ENCODE results near the gene AEBP2.

The AEBP2 gene

GRCh38 chr12:19482551-19483109, 43.3 kb downstream of the AEBP2 start:
- no peaks in the 10 kb centered on the region for H3K27me3 ChIP-seq (ENCODE audit: insufficient read depth, low read depth)
- H3K27ac ChIP-seq = no peak overlapping the region
- H3K4me1 ChIP-seq (ENCODE audit: low read depth, poor library complexity, severe bottlenecking) = peaks cover 15% of the 10 kb centered on the region
- no peak overlapping the region for H3K9ac ChIP-seq
- H3K36me3 ChIP-seq (ENCODE audit: insufficient read depth) = no peaks in the 10 kb centered on the region
- H3K79me2 ChIP-seq (ENCODE audit: insufficient read depth, low read depth) = peaks cover 68% of the 10 kb centered on the region
- H2AFZ ChIP-seq (ENCODE audit: low read depth) = no peak overlapping the region
- TF ChIP-seq CTCF (conservative IDR thresholded peaks at IDR 0.05; ENCODE audit: low read depth, low read length) = no peak
- H4K20me1 ChIP-seq (ENCODE audit: insufficient read depth) = peaks cover 6% of the 10 kb centered on the region; the same call in 1 of the 2 replicates
- H3K4me2 ChIP-seq = no peak overlapping the region
- no peak overlapping the region for H3K4me3 ChIP-seq (IDR thresholded peaks at IDR 0.05; ENCODE audit: insufficient read depth, low read depth, low read length)

- Histone ChIP-seq H4K20me1 (ENCODE audit: insufficient read depth) (peaks cover 6% of the 10 kb centered on the region; the same call in 1 of the 2 replicates), H3K27ac (no peak overlapping the region), H3K4me1 (ENCODE audit: low read depth, poor library complexity, severe bottlenecking) (peaks cover 10% of the 10 kb centered on the region), H3K27me3 (ENCODE audit: insufficient read depth, low read depth) (no peaks in the 10 kb centered on the region), H2AFZ (ENCODE audit: low read depth) (no peak overlapping the region), H3K9ac (no peak overlapping the region), H3K4me3 (IDR thresholded peaks at IDR 0.05; ENCODE audit: insufficient read depth, low read depth, low read length) (no peak overlapping the region), H3K36me3 (ENCODE audit: insufficient read depth) (no peaks in the 10 kb centered on the region), H3K79me2 (ENCODE audit: insufficient read depth, low read depth) (peaks cover 60% of the 10 kb centered on the region), H3K4me2 (no peak overlapping the region)
- TF ChIP-seq CTCF (conservative IDR thresholded peaks at IDR 0.05; ENCODE audit: low read depth, low read length) = no peak
These were observed 44.4 kb downstream of the AEBP2 start for GRCh38 chr12:19483727-19484126.

GRCh38 chr12:19484738-19485137, 45.4 kb downstream of the AEBP2 start:
- Histone ChIP-seq H3K9ac (no peak overlapping the region), H3K79me2 (ENCODE audit: insufficient read depth, low read depth) (peaks cover 68% of the 10 kb centered on the region), H2AFZ (ENCODE audit: low read depth) (no peak overlapping the region), H3K4me3 (IDR thresholded peaks at IDR 0.05; ENCODE audit: insufficient read depth, low read depth, low read length) (no peak overlapping the region), H3K4me2 (no peak overlapping the region), H3K4me1 (ENCODE audit: low read depth, poor library complexity, severe bottlenecking) (peaks cover 10% of the 10 kb centered on the region), H4K20me1 (ENCODE audit: insufficient read depth) (peaks cover 6% of the 10 kb centered on the region; the same call in 1 of the 2 replicates), H3K36me3 (ENCODE audit: insufficient read depth) (no peaks in the 10 kb centered on the region), H3K27ac (no peak overlapping the region), H3K27me3 (ENCODE audit: insufficient read depth, low read depth) (no peaks in the 10 kb centered on the region)
- TF ChIP-seq CTCF (conservative IDR thresholded peaks at IDR 0.05; ENCODE audit: low read depth, low read length) = no peak

- H3K4me2 ChIP-seq = no peak overlapping the region
- no peak overlapping the region for H2AFZ ChIP-seq (ENCODE audit: low read depth)
- peaks cover 67% of the 10 kb centered on the region for H3K79me2 ChIP-seq (ENCODE audit: insufficient read depth, low read depth)
- no peaks in the 10 kb centered on the region for H3K27me3 ChIP-seq (ENCODE audit: insufficient read depth, low read depth)
- no peak overlapping the region for H3K9ac ChIP-seq
- no peak for TF ChIP-seq CTCF (conservative IDR thresholded peaks at IDR 0.05; ENCODE audit: low read depth, low read length)
- no peak overlapping the region for H3K27ac ChIP-seq
- H3K36me3 ChIP-seq (ENCODE audit: insufficient read depth) = no peaks in the 10 kb centered on the region
- H3K4me3 ChIP-seq (IDR thresholded peaks at IDR 0.05; ENCODE audit: insufficient read depth, low read depth, low read length) = no peak overlapping the region
- H3K4me1 ChIP-seq (ENCODE audit: low read depth, poor library complexity, severe bottlenecking) = peaks cover 10% of the 10 kb centered on the region
- peaks cover 6% of the 10 kb centered on the region; the same call in 1 of the 2 replicates for H4K20me1 ChIP-seq (ENCODE audit: insufficient read depth)
These were observed 45.9 kb downstream of the AEBP2 start for GRCh38 chr12:19485240-19485639.
